Stimulated activated CD8-positive, alpha-beta memory T cell treated with anti-CD3 and anti-CD28 coated beads, Interleukin-12 subunit alpha, Interleukin-12 subunit beta, amount 100 ng/mL, for 1 hour (primary cell): ENCODE measurements around the gene MEF2D.
A peak's percentile ranks its signal among the peaks of the same experiment; 100 is the strongest.

ENCODE experiments used
- DNase-seq: peaks from one replicate; pipeline ENCODE4 v3.0.0-alpha.2; 2020; ENCODE audit warnings: low read depth

Gene MEF2D

DNA sequence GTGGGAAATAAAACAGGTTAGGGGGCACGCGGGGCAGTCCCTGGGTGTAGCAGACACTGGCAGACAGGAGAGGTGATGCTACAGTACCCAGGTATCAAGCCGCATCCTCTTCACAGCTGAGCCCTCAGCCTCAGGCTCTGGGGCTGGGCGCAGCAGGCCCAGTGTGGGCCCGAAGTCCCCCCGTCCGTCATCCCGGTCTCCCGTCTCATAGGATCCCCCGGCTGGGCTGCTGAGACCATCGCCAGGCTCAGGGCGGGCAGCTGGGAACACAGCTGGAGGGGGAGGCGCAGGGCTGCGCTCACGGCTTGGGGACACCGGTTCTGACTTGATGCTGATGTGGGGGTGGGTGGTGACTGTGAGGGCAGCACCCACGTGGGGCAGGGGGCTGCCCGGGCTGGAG, 32.7 kb downstream of the MEF2D start:
- DNase-seq = no peak

DNA sequence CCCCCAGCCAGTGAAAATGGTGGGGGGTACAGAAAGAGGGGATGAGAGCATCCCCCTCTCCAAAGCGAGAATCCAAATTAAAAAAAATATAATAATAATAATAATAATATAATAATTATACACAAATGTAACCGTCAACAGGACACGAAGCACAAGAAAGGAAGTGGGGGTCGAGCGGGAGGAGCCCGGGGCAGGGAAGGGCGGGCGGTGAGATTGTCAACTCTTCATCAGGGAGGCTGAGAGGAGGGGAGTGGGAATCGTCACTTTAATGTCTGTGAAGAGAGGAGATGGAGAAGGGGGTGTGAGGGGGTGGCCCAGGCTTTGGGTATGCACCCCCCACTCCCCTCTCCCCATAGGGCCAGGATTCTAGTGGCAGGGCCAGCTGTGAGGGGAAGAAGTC, 33.2 kb downstream of the MEF2D start:
- no peak for DNase-seq

DNA sequence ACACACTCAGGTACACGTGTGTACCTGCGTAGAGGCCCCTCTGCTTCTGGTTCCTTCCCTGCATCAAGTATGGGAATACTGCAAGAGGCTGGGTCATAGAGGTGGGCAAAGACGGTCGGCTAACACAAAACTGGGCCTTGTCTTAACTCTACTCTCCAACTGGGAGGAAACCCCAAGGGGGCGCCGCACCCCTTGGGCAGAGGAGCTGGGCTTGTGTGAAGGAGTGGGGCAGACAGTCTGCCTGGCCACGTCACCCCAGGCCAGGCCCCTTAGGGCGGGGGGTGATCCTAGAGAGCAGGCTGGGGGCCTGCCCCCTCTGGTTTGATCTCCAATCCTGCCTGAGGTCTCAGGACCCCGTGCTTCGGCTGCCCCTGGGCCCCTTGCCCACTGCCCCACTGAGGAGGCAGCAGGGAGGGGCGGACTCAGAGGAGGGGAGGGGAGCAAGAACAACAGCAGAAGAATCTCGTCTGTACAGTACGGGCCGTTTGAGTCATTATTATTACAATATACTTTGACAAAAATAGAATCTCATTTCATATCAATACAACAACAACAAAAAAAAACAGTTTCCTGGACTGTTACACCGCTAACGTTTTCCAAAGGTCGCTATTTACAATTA, 34.7 kb downstream of the MEF2D start:
- DNase-seq = no peak

DNA sequence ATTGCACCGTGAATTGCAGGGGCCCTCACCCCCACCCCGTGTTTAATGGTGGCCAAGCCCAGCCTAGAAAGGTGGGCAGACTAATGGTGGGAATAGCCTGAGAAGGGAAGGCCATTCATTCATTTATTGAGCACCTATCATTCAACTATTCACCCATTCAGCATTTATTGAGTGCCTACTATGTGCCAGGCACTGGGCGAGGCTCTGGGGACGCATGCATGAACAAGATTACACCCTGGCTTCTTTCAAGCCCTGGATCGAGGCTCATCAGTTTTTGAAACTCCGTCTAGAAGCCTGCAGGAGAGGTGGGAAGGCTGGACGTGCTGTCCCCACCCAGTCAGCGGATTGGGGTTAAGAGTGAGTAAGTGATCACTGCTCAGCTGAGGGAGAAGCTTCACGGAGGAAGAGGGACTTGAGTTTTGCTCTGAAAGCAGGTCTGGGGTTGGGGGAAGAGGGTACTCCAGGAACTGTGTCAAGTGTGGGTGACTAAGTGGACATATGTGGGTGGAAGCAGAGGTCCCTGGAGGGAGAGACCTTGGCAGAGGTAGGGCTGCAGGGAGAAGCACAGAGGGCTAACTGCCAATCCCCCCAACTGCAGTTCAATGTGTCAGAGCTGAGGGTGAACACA, 35.6 kb downstream of the MEF2D start:
- no peak for DNase-seq

DNA sequence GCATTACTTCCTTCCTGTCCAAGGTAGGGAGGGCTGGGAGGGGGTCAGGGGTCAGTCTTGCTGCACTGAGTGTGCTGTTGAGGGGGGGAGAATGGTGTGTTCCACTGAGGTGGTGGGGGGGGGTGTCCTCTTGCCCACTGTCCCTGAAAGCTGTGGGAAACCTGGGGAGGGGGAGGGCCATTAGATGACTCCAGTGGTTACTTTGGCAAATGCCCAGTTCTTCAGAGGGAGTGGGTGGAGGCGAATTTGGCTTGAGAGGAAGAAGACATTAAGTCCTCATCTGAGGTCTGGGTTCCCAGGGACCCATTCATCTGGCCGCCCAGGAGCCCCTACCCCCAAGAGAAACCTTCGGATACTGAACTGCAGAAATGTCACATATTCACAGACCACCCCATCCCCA, 36.2 kb downstream of the MEF2D start:
- no peak for DNase-seq

DNA sequence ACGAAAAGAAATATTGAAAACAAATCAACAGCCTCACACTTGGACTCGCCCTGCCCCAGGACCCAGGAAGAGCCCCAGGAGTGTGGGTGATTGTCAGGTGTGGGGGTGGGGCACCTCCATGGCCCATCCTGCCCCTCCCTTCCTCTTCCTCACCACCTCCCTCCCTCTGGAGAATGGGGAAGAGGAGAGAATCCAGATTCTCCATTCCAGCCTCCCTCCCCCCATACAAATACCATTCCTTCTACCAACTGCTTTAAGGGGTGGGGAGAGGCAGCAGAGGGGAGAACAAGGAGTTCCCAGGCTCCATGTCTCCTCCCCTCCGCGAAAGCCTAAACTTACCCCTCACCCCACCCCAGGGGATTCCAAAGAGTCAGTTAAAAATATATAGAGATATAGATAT, 36.7 kb downstream of the MEF2D start:
- DNase-seq = no peak

DNA sequence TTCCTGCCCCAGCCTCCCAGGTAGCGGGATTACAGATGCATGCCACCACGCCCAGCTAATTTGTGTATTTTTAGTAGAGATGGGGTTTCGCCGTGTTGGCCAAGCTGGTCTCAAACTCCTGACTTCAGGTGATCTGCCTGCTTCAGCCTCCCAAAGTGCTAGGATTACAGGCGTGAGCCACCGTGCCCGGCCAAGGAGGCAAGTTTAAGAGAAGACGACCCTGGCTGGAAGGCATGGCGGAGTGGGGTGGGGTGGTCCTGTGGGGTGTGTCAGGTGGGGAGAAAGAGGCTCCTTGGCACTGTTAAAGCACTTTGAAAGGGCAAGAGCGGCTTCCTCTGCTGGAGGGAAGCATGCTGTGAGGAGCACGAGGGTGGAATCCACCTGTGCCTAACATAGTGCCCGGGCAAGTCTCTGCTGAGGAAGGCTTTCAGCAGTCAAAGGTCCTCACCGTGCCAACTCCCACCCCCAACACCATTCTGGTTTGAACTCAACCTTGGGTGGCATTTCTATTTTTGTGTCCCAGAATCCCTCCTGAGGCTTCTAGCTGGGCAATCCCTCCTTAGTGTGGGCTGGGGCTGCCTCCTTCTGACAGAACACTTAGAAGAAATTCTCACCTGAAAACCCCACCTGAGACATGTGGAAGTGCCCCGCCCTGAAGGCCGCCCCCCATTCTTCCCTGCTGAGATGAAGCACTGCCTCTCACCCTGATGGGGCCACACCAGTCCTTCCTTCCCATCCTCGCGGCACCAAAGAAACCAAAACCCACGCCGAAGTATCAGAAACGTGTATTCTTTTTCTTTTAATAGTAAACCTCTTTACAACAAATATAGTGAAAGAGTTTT, 37.4 kb downstream of the MEF2D start:
- no peak for DNase-seq

DNA sequence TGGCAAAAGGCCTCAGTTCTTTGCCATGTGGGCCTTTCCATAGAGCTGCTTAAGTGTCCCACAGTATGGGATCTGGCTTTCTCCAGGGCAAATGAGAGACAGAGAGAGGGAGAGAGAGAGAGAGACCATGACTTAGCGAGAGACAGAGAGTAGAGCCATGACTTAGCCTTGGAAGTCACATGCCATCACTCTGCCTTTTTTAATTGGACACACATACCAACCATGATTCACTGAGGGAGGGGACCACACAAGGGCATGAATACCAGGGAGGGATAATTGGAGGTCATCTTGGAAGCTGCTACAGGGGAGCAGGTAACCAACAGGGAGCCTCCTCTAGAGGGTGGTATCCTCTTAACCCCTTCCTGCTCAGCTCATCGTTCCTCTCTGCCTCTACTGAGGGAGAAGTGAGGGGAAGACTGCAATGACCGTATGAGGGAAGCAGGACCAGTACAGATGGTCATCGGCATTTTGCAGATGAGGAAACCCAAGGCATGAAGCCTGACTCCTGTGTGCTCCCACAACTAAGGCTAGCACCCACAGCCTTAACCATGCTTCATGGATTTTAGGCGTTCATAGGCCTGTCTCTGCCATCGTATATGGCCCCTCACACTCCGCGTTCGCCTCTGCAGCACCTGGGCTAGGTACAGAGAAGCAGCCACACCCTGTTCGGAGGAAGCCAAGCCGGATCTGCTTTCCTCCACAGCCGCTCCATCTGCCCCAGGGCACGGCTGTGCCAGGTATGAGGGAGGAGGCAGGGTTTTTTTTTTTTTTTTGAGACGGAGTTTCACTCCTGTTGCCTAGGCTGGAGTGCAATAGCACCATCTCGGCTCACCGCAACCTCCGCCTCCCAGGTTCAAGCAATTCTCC, 38.6 kb downstream of the MEF2D start:
- no peak for DNase-seq

DNA sequence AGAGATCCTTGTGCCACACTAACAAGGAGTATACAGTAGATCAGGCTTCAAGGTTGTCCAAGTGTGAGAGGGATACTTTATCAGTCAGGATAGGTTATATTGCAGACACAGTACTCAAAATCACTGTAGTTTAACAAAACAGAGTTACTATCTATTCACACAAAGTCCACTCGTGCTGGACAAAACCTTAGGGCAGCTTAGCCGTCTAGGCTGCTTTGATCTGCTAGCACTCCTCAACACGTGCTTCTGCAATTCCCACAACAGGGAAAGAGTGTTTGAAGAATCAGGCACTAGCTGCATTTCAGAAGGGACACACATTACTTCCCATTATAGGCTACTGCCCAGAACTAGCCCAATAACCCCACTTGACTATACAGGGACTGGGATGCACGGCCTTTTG, 39.5 kb downstream of the MEF2D start:
- DNase-seq = no peak

DNA sequence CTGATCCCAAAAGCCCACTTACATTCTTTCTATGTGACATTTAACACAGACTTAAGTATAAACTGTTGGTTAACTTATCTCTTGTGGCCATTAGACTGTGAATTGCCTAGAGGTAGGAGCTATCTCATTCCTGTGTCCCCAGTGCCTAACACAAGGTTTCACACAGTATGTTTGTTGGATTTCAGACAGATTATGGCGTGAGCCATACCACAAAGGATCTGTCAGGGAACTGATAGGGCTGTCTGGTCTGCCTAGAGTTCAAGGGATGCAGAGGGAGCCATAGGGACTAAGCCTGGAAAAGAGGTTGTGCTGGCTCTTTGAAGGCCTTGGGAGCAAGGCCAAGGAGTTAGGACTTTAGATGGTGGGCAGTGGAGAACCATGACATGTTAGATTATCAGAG, 40.0 kb downstream of the MEF2D start:
- DNase-seq = no peak

DNA sequence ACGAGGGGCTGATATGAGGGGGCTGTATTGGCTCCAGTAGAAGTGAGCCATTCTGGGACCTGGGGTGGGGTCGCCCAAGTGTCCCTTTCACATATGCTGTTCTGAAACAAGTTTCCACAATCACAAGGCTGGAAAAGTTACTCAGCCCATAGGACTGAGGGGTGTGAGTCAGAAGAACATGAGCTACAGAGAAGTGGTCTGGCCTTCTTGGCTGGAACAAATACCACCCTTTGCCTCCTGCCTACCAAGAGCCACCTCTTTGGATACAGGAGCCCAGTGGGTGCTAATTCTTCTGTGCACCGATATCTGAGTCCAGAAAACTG, 42.4 kb downstream of the MEF2D start:
- no peak for DNase-seq

DNA sequence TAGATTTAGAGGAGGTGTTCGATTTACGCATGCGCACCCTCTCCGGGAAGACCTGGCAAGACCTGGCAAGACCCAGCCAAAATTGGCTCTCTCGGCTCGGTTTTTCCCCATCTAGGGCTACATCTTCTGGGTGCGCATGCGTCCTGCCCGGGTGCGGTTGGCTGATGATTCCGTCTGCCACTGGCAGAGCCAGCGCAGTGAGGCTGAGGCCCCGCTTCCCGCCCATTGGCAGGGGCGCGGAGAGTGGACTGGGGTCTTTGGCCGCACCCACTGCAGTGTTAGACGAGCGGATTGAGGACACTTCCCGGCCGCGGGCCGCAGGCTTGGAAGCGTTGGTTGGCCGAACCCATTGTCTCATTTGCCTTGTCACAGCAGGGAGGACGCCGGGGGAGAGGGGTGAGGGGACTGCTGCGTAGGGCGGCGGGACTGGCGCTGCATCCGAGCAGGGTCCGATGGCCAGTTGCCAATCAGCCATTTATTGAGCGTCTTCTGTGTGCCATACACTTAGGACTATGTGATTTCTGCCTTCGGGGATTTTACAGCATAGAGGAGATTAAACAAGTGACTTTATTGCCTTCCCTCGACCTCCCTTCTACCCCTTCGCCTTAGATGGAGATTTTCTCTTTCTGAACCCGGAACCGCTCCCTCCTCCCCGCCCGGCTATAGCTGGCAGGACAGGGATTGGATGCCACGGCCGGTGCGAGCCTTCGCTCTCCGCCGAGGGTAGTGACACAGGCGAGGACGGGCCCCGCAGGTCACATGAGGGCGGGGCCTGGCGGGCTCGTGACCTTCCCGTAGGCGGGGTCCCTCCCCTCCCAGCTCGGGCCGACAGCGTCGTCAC, 43.7 kb downstream of the MEF2D start:
- peak; percentile 96 for DNase-seq

DNA sequence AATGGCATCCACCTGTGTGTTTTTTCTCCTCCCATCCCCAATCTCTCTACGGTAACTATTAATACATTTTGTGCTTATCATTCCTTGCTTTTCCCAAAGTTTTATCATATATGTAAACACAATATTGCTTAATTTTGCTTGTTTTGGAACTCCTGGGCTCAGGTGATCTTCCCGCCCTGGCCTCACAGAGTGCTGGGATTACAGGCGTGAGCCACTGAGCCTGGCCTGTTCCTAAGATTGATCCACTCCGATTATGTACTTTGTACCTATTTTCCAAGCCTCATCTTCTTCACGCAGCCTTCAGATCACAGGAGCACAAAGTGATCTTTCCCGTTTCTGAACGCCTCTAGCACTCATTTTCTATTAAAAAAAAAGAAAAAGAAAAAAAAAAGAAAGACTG, 45.2 kb downstream of the MEF2D start:
- DNase-seq = no peak

DNA sequence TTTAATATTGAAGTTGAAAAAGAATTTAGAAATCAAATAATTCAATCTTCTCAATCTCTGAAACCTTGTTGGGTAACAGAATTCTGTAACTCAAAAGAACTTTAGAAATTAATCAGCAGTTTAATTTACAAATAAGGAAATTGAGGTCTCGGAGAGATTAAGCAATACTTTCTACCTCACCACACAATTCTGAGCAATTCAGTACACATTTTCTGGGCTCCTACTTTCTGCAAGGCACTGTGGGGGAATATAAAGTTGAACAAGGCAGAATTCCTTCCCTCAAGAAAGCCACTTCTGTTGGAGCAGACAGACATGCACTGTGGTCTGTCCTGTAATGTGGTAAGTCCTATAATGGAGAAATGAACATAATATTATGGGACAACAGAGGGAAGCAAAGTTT, 47.7 kb downstream of the MEF2D start:
- no peak for DNase-seq

DNA sequence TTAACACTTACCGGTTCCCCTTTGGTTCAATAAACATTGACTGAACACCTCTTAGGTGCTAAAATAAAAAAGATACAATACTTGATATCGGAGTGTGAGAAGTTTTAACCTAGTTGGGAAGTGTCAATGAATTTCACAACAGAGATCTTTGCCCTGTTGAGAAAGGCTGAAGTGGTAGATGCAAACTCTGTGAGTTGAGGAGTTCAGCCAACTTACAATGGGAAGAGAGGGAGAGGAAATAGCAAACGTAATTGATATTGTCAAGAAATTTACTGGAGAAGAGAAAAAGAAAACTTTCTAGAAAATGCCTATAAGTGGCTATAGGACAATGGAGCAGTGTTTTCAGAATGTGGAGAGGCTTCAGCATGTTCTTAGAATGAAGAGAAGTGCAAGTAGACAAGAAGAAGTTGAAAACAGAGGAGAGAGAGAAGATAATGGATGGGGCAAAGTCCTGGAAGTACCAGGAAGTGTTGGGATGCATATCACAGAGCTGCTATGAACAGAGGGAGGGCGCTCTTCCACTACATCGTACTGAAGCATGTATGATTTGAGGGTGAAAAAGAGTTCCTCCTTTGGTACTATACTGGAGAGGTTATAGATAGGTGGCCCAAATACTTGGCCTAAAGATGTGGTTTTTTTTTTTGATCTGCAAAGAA, 48.9 kb downstream of the MEF2D start:
- no peak for DNase-seq

DNA sequence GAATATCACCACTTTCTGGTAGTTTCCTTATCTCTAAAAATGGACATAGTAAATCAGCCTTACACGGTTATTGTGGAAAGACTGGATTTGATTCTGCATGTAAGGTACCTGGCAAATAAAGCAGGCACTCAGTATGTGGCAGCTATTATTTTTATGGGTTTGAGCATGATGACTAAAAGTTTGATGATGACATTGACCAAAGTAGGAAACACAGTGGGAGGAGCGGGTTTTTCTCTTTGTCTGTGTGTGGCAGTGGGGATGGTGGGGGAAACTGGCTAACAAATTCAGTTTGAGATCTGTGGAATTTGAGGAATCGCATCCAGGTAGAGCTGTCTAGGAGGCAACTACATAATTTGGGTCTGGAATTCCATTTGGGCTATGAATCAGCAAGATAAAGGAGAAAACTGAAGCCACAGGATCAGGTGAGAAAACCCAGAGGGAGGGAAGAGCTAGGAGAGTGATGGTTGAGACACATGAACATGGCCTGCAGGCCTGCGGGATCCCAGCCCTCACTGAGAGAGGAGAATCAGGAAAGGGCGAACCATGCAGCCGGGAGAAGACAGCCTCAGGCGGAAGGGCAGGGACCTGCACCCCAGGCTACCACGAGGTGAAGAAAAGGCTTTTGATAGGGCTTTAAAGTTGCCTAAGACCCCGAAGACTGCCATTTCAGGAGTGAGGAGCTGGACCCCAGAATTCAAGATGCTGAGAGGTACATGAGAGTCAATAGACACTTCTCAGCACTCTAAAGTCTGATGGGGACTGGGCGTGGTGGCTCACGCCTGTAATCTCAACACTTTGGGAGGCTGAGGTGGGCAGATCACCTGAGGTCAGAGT, 52.2 kb downstream of the MEF2D start:
- DNase-seq = no peak

DNA sequence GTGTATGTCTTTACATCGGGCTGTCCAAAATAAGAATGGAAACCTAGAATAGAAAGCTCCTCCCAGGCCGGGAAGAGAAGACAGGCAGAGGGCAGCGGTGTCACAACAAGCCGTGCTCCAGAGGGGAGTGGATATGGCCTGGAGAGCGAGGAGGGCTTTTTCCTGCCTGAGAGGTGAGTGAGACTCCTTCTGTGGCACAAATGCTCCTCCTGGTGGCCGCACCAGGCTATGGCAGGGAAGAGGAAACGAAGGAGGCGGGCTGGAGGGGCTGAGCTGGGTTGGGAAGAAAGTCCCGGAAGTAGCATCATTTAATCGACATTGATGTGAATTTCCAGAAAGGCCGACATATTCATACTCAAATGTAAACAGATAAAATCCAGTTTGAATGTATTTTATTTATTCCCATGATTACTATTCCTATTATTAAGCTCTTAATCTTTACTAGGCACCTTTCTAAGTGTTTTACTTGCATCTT, 54.7 kb downstream of the MEF2D start:
- peak; percentile 62 for DNase-seq

DNA sequence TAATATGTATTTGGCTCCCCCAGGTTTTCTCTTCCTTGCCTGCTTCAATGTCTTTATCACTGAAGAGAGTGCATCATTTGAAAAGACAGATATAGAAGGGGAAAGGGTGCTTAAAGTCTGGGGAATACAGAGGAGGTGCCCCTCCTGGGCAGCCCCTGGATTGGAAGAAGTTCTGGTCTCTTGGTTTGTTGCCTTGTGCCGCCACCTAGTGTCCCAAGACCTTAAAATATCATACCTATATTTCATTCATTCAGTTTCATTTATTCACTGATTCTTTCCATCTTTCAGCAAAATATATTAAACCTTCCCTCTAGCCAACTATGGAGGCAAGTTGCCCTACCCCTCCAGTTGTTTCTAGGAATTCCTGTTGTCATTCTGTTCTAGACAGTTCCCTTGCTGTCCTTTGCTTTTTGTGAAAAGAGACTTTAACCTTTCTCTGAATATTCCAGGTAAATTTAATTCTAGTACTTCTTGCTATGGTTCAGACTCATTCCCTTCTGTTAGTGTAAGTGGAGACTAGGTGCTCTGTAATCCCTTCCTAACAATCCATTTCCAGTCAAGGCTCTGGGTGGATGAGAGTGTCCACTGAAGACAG, 56.1 kb downstream of the MEF2D start:
- no peak for DNase-seq

DNA sequence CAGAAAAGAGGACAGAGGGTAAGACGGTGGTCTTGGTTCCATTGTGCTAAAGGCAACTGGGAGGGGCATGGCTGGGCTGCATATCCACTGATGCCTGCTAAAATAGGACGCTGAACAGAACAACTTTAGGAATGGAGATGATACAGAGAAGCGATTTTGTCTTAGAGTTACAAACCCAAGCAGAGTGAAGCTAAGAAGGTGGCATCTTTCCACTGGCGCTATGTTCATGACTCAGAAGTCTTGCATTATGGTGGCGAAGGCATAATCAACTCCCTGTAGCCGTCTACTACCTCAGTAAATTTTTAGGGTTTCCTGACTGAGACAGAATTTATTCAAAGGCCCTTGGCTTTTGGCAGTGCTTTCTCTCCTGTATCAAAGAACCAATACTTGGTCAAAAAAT, 57.3 kb downstream of the MEF2D start:
- no peak for DNase-seq
